HepG2 (cell line): ENCODE results near the gene MRPS2. TPM values are rescaled to one million over a fixed set of nuclear protein-coding genes. Genes with fewer than 3 reads are reported as not detected.
A peak's percentile ranks its signal among the peaks of the same experiment; 100 is the strongest.

ENCODE experiments used
- ATAC-seq: fragments of 200-7000 bp; cut with Tn5 transposase; 3 replicates; pipeline ENCODE4 v1.9.1; 2020; ENCODE audit warnings: mild to moderate bottlenecking, moderate library complexity
- BruUV-seq: library from RNA; stranded (reverse); fragments of 400-500 nt; replicated peaks from 2 replicates; lab custom pipeline; 2021; lab: Mats Ljungman, UMichigan
- CTCF ChIA-PET: fragments of 300-600 bp; formaldehyde crosslinking; extraction: SDS; loops from one replicate; lab custom pipeline; 2021; ENCODE audit warnings: low total read pairs, inconsistent platforms, low intra/inter-chr PET ratio; lab: Yijun Ruan, JAX
- POLR2A ChIA-PET: fragments of 350-600 bp; sonication (Branson Sonifier 250); formaldehyde crosslinking; loops from one replicate; lab custom pipeline; 2020; ENCODE audit warnings: antibody characterized with exemption, inconsistent platforms; lab: Yijun Ruan, JAX
- DNase-seq: peaks from one replicate; pipeline ENCODE4 v3.0.0-alpha.2; 2015; ENCODE audit warnings: low spot score
- FAIRE-seq: peaks from 3 replicates; lab custom pipeline; 2011; peaks lifted over from hg19 to GRCh38; lab: Jason Lieb, UNC
- H2AFZ ChIP-seq: one replicate; pipeline ENCODE4 v1.6.1; 2011; ENCODE audit warnings: low read length, inconsistent platforms
- H3K27ac ChIP-seq: fragments of 300-600 bp; 3 replicates; pipeline ENCODE4 v1.8.0; 2011; ENCODE audit warnings: mixed run types, mild to moderate bottlenecking, mixed read lengths, low read length, inconsistent platforms; ENCODE audit not compliant: insufficient read depth; ENCODE audit errors: extremely low read length
- H3K27me3 ChIP-seq, 2 experiments: fragments of 200-600 bp in 1 of 2; 2 replicates in 1 of 2; 3 replicates in 1 of 2; pipeline versions ENCODE4 v1.6.0 to v1.8.0; 2011; ENCODE audit warnings: low read length in 2 of 2, mild to moderate bottlenecking in 2 of 2, moderate library complexity in 2 of 2, inconsistent platforms in 1 of 2; ENCODE audit not compliant: insufficient read depth in 2 of 2, control insufficient read depth in 1 of 2
- H3K36me3 ChIP-seq, 2 experiments: fragments of 200-600 bp in 1 of 2; replicated peaks in 1 of 2; 2 replicates in 1 of 2; 3 replicates in 1 of 2; pipeline versions ENCODE4 v1.5.1 to v1.8.0; 2011; ENCODE audit warnings: low read length in 2 of 2, inconsistent platforms in 1 of 2; ENCODE audit not compliant: insufficient read depth in 2 of 2, control insufficient read depth in 1 of 2
- H3K4me1 ChIP-seq: 2 replicates; pipeline ENCODE4 v1.5.1; 2012; ENCODE audit warnings: low read length, inconsistent platforms; ENCODE audit not compliant: insufficient read depth
- H3K4me2 ChIP-seq: 2 replicates; pipeline ENCODE4 v1.6.0; 2011; ENCODE audit warnings: low read depth, low read length, inconsistent platforms
- H3K4me3 ChIP-seq, 3 experiments: fragments of 200-600 bp in 1 of 3; sonication (generic), shearing (Covaris generic) in 1 of 3; replicated peaks in 1 of 3; 2 replicates each; pipeline ENCODE4 v1.5.1; 2011 to 2016; ENCODE audit warnings: low read length in 3 of 3, inconsistent platforms in 2 of 3, low read depth in 2 of 3, mild to moderate bottlenecking in 2 of 3, control low read depth in 1 of 3, mixed read lengths in 1 of 3; ENCODE audit not compliant: insufficient read depth in 1 of 3
- H3K79me2 ChIP-seq: one replicate; pipeline ENCODE4 v1.6.1; 2011; ENCODE audit warnings: low read length, inconsistent platforms; ENCODE audit not compliant: insufficient read depth
- H3K9ac ChIP-seq: 2 replicates; pipeline ENCODE4 v1.6.0; 2011; ENCODE audit warnings: mild to moderate bottlenecking, low read depth, low read length, inconsistent platforms; ENCODE audit not compliant: insufficient read depth
- H3K9me3 ChIP-seq: 2 replicates; pipeline ENCODE4 v1.5.1; 2012; ENCODE audit warnings: mild to moderate bottlenecking, low read length
- H4K20me1 ChIP-seq: 2 replicates; pipeline ENCODE4 v1.6.0; 2011; ENCODE audit warnings: inconsistent platforms, mild to moderate bottlenecking, low read length, moderate library complexity; ENCODE audit not compliant: insufficient read depth
- ARNTL ChIP-seq: sonication (generic); formaldehyde crosslinking; IDR thresholded peaks from 2 replicates; pipeline ENCODE4 v1.4.0; 2020; ENCODE audit warnings: mild to moderate bottlenecking, missing genetic modification reagents
- E2F5 ChIP-seq: sonication (generic); formaldehyde crosslinking; conservative IDR thresholded peaks from 2 replicates; pipeline ENCODE4 v1.4.0; 2020; ENCODE audit warnings: missing genetic modification reagents
- HOXA3 ChIP-seq: sonication (generic); formaldehyde crosslinking; IDR thresholded peaks from 2 replicates; pipeline ENCODE4 v1.5.0; 2020; ENCODE audit warnings: missing genetic modification reagents
- KDM2A ChIP-seq: sonication (generic); formaldehyde crosslinking; IDR thresholded peaks from 2 replicates; pipeline ENCODE4 v1.4.0; 2020; ENCODE audit warnings: low read depth, missing genetic modification reagents, borderline replicate concordance
- KMT2A ChIP-seq: sonication (generic); formaldehyde crosslinking; IDR thresholded peaks from 2 replicates; pipeline ENCODE4 v1.4.0; 2020; ENCODE audit warnings: missing genetic modification reagents
- MEF2D ChIP-seq: sonication (generic); formaldehyde crosslinking; IDR thresholded peaks from 2 replicates; pipeline ENCODE4 v1.5.1; 2020; ENCODE audit warnings: mild to moderate bottlenecking, missing genetic modification reagents
- MTERF4 ChIP-seq: sonication (generic); formaldehyde crosslinking; IDR thresholded peaks from 2 replicates; pipeline ENCODE4 v1.8.0; 2023; ENCODE audit warnings: mild to moderate bottlenecking, missing genetic modification reagents
- MXD3 ChIP-seq: IDR thresholded peaks from 2 replicates; pipeline ENCODE4 v1.6.1; 2016; ENCODE audit warnings: mild to moderate bottlenecking, missing biosample characterization, missing genetic modification reagents
- RARA ChIP-seq: IDR thresholded peaks from 2 replicates; pipeline ENCODE4 v1.6.1; 2016; ENCODE audit warnings: missing genetic modification reagents, missing compliant biosample characterization
- RFX1 ChIP-seq: fragments of 450-650 bp; IDR thresholded peaks from 2 replicates; pipeline ENCODE4 v1.6.1; 2017
- TFE3 ChIP-seq: IDR thresholded peaks from 2 replicates; pipeline ENCODE4 v1.6.1; 2016
- ZEB1 ChIP-seq: IDR thresholded peaks from 2 replicates; pipeline ENCODE4 v1.6.1; 2012; ENCODE audit warnings: mild to moderate bottlenecking, low read depth, inconsistent platforms; ENCODE audit not compliant: insufficient replicate concordance
- ZNF446 ChIP-seq: sonication (generic); formaldehyde crosslinking; IDR thresholded peaks from 2 replicates; pipeline ENCODE4 v1.5.0; 2020; ENCODE audit warnings: mild to moderate bottlenecking, missing genetic modification reagents
- ZNF563 ChIP-seq: sonication (generic); formaldehyde crosslinking; IDR thresholded peaks from 2 replicates; pipeline ENCODE4 v1.8.0; 2022; ENCODE audit warnings: mild to moderate bottlenecking, moderate library complexity, missing genetic modification reagents
- ZNF619 ChIP-seq: sonication (generic); formaldehyde crosslinking; IDR thresholded peaks from 2 replicates; pipeline ENCODE4 v1.4.0; 2020; ENCODE audit warnings: mild to moderate bottlenecking, missing genetic modification reagents
- ZNF691 ChIP-seq: sonication (generic); formaldehyde crosslinking; IDR thresholded peaks from 2 replicates; pipeline ENCODE4 v1.4.0; 2020; ENCODE audit warnings: missing genetic modification reagents, low read depth, mild to moderate bottlenecking, borderline replicate concordance
- ZNF704 ChIP-seq: sonication (generic); formaldehyde crosslinking; IDR thresholded peaks from 2 replicates; pipeline ENCODE4 v1.8.1; 2023; ENCODE audit warnings: mild to moderate bottlenecking, inconsistent platforms, moderate library complexity, missing genetic modification reagents, borderline replicate concordance
- WGBS: methylation state at CpG from one replicate; pipeline ENCODE4 v1.1.6; 2017; ENCODE audit warnings: low lambda C conversion rate; 5-methylcytosine and 5-hydroxymethylcytosine counted together
- in situ Hi-C: cut with HindIII; loops from 2 replicates; pipeline ENCODE4 v1.10.0; 2017; ENCODE audit warnings: low pct_unique_long_range_greater_than_20kb; ENCODE audit not compliant: extremely low pct_ligation_motif_present
- intact Hi-C: fragments of 100-400 bp; cut with micrococcal nuclease; formaldehyde crosslinking; loops from one replicate; pipeline ENCODE4 v1.10.0; 2022; ENCODE audit not compliant: unreplicated experiment
- polyA plus RNA-seq, 8 experiments: library from polyadenylated mRNA; depleted of rRNA in 3 of 8; stranded (reverse) in 7 of 8; unstranded in 1 of 8; fragments of >200 nt; fragmentation: Illumina TruSeq in 4 of 8; extraction: Trizol in 4 of 8; gene quantifications; 2 replicates each; pipeline versions ENCODE4 v1.2.1 to v1.2.3, GENCODE V29; 2011 to 2016; ENCODE audit warnings: low read depth in 4 of 8, missing spikeins in 1 of 8, mixed read lengths in 1 of 8; ENCODE audit not compliant: insufficient read depth in 1 of 8
- total RNA-seq, 5 experiments: library from RNA; depleted of rRNA; stranded (reverse); fragments of >200 nt; fragmentation: Illumina TruSeq; extraction: Trizol; gene quantifications; 2 replicates each; pipeline ENCODE4 v1.2.3, GENCODE V29; 2016; ENCODE audit warnings: low read depth in 1 of 5

Gene MRPS2
- total and polyA plus RNA-seq, 2 of the 13 experiments (the other 11 are each of a cell fraction or from before 2014, with no cell fraction given) = 44.4 to 86.7 TPM

GRCh38 chr9:135499326-135500070, 984 bp upstream of the MRPS2 start:
- peak overlapping the region; percentile 80 to 96 (median 92) for H3K4me3 ChIP-seq
- no TSS peak for BruUV-seq
- 0 out of 2 replicates have a peak, but pooled peaks have one; percentile 61 for TF ChIP-seq ZNF446 (CRISPR knock-in tag)
- TF ChIP-seq ZNF619 = 0 out of 2 replicates have a peak, but pooled peaks have one; percentile 68
- TF ChIP-seq ZNF563 = 0 out of 2 replicates have a peak, but pooled peaks have one; percentile 35
- peak; percentile 47; the same call in 1 of the 2 replicates for TF ChIP-seq HOXA3 (CRISPR knock-in tag)
- TF ChIP-seq TFE3 = peak; percentile 77
- peak; percentile 92 for TF ChIP-seq RFX1
- TF ChIP-seq E2F5 = 0 out of 2 replicates have a peak, but pooled peaks have one; percentile 30
- TF ChIP-seq RARA (CRISPR knock-in tag) = no peak
- TF ChIP-seq ZNF691 (CRISPR knock-in tag) = 0 out of 2 replicates have a peak, but pooled peaks have one; percentile 28
- TF ChIP-seq KDM2A (CRISPR knock-in tag) = peak; percentile 80
- 0 out of 2 replicates have a peak, but pooled peaks have one; percentile 14 for TF ChIP-seq ZNF704 (CRISPR knock-in tag)
- 0 out of 2 replicates have a peak, but pooled peaks have one; percentile 59 for TF ChIP-seq ARNTL (CRISPR knock-in tag)
- TF ChIP-seq MTERF4 (CRISPR knock-in tag) = no peak
- peak; percentile 29 for TF ChIP-seq ZEB1
- 0 out of 2 replicates have a peak, but pooled peaks have one; percentile 30 for TF ChIP-seq KMT2A (CRISPR knock-in tag)
- TF ChIP-seq MXD3 = peak; percentile 88
- peak; percentile 37; the same call in 1 of the 2 replicates for TF ChIP-seq MEF2D (CRISPR knock-in tag)

More at GRCh38 chr9:135499326-135500070, 984 bp upstream of the MRPS2 start:
- peak; percentile 85 for DNase-seq
- Histone ChIP-seq H3K9ac (peak overlapping the region; percentile 89), H4K20me1 (peaks cover 11% of the 10 kb centered on the region; the same call in 1 of the 2 replicates), H3K36me3 (peaks cover 13 to 20% of the 10 kb centered on the region in 2 experiments), H3K27me3 (no peaks in the 10 kb centered on the region), H3K27ac (peak overlapping the region; percentile 37), H3K79me2 (peaks cover 10% of the 10 kb centered on the region), H3K9me3 (no peaks in the 10 kb centered on the region), H3K4me1 (peaks cover 24% of the 10 kb centered on the region), H2AFZ (no peak overlapping the region), H3K4me2 (peak overlapping the region; percentile 99)
- ChIA-PET POLR2A (interaction anchor here (0.8 to 2.3 kb wide), 3 partner anchors 8 to 19 kb away, joined by 3 to 12 read pairs (median 6); no protein-coding TSS in a partner anchor), CTCF (no interaction called here)
- in situ Hi-C loops (no loop called here), intact Hi-C loops (loop anchor here (1.0 to 2.0 kb wide), 2 partner anchors 8 to 19 kb away; no protein-coding TSS in a partner anchor)
- FAIRE-seq = no peak
- ATAC-seq = peak; percentile 83
- 0% methylated on average over 13 of the region's 58 CpGs for WGBS
